SK-N-SH (cell line): ENCODE data around the gene STK39.

Experiments used
- EZH2phosphoT487 ChIP-seq: fragments of 200-600 bp; sonication (generic); IDR thresholded peaks from 2 replicates; pipeline ENCODE4 v1.6.1; 2017; ENCODE audit warnings: low read depth, mixed run types, mild to moderate bottlenecking, antibody characterized with exemption, moderate library complexity, borderline replicate concordance
- NFIC ChIP-seq: IDR thresholded peaks from 2 replicates; pipeline ENCODE4 v1.4.0; 2012; ENCODE audit warnings: borderline replicate concordance
- NRF1 ChIP-seq: IDR thresholded peaks from 2 replicates; pipeline ENCODE4 v1.6.1; 2012; ENCODE audit warnings: low read depth, mild to moderate bottlenecking, low read length
- POLR2AphosphoS5 ChIP-seq: IDR thresholded peaks from 2 replicates; pipeline ENCODE4 v1.6.1; 2012; ENCODE audit warnings: low read depth, low read length
- RAD21 ChIP-seq: IDR thresholded peaks from 2 replicates; pipeline ENCODE4 v1.6.1; 2012; ENCODE audit warnings: mild to moderate bottlenecking, low read length
- TAF1 ChIP-seq: IDR thresholded peaks from 2 replicates; pipeline ENCODE4 v1.6.1; 2012; ENCODE audit warnings: low read depth, mild to moderate bottlenecking, low read length, moderate library complexity, borderline replicate concordance
- TEAD4 ChIP-seq: IDR thresholded peaks from 2 replicates; pipeline ENCODE4 v1.4.0; 2012; ENCODE audit warnings: mild to moderate bottlenecking, borderline replicate concordance; ENCODE audit not compliant: insufficient read depth
- TF ChIP-seq, protein P1 (sequence below): fragments of 200-600 bp; sonication (generic); IDR thresholded peaks from 2 replicates; pipeline ENCODE4 v1.6.1; 2017; ENCODE audit warnings: antibody characterized with exemption, mild to moderate bottlenecking, moderate library complexity
- TF ChIP-seq, protein P2 (sequence below): IDR thresholded peaks from 2 replicates; pipeline ENCODE4 v1.6.1; 2012; ENCODE audit warnings: mild to moderate bottlenecking, low read depth, low read length, moderate library complexity

DNA sequence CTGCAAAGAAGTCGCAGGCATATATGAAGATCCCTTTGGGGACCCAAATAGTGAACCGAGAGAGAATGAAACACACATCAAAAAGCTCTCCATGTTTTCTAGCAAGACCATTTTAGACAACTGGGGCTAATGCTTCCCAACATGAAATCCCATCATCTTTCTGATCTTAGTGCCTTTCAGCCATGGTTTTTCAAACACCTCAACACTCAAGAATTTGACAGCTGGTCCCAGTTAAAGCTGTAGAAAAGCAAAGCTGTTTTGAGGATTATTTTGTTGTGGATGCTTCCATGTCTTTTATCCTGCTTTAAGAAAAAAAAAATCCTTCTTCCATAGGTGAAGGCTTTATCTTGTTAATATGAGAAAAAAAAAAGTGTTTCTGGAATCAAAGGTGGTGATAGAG lies 259.1 kb downstream of the STK39 start:
- TF ChIP-seq, protein P1, sequence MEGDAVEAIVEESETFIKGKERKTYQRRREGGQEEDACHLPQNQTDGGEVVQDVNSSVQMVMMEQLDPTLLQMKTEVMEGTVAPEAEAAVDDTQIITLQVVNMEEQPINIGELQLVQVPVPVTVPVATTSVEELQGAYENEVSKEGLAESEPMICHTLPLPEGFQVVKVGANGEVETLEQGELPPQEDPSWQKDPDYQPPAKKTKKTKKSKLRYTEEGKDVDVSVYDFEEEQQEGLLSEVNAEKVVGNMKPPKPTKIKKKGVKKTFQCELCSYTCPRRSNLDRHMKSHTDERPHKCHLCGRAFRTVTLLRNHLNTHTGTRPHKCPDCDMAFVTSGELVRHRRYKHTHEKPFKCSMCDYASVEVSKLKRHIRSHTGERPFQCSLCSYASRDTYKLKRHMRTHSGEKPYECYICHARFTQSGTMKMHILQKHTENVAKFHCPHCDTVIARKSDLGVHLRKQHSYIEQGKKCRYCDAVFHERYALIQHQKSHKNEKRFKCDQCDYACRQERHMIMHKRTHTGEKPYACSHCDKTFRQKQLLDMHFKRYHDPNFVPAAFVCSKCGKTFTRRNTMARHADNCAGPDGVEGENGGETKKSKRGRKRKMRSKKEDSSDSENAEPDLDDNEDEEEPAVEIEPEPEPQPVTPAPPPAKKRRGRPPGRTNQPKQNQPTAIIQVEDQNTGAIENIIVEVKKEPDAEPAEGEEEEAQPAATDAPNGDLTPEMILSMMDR, result no peak
- no peak for TF ChIP-seq POLR2AphosphoS5
- TF ChIP-seq NFIC, result no peak
- TF ChIP-seq RAD21, result no peak
- no peak for TF ChIP-seq EZH2phosphoT487
- no peak for TF ChIP-seq TAF1
- no peak for TF ChIP-seq TEAD4
- TF ChIP-seq, protein P2, sequence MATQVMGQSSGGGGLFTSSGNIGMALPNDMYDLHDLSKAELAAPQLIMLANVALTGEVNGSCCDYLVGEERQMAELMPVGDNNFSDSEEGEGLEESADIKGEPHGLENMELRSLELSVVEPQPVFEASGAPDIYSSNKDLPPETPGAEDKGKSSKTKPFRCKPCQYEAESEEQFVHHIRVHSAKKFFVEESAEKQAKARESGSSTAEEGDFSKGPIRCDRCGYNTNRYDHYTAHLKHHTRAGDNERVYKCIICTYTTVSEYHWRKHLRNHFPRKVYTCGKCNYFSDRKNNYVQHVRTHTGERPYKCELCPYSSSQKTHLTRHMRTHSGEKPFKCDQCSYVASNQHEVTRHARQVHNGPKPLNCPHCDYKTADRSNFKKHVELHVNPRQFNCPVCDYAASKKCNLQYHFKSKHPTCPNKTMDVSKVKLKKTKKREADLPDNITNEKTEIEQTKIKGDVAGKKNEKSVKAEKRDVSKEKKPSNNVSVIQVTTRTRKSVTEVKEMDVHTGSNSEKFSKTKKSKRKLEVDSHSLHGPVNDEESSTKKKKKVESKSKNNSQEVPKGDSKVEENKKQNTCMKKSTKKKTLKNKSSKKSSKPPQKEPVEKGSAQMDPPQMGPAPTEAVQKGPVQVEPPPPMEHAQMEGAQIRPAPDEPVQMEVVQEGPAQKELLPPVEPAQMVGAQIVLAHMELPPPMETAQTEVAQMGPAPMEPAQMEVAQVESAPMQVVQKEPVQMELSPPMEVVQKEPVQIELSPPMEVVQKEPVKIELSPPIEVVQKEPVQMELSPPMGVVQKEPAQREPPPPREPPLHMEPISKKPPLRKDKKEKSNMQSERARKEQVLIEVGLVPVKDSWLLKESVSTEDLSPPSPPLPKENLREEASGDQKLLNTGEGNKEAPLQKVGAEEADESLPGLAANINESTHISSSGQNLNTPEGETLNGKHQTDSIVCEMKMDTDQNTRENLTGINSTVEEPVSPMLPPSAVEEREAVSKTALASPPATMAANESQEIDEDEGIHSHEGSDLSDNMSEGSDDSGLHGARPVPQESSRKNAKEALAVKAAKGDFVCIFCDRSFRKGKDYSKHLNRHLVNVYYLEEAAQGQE, result no peak
- no peak for TF ChIP-seq NRF1
